IMR-90 (cell line): Measurements from ENCODE around the gene NOS1AP. TPM values are rescaled to one million over a fixed set of nuclear protein-coding genes. Genes with fewer than 3 reads are reported as not detected.

Experiments used
- ATAC-seq: fragments of 200-7000 bp; cut with Tn5 transposase; 2 replicates; pipeline ENCODE4 v1.9.1; 2020; ENCODE audit warnings: low read depth, mild to moderate bottlenecking, moderate library complexity
- BruUV-seq: library from RNA; stranded (reverse); fragments of 400-500 nt; replicated peaks from 2 replicates; lab custom pipeline; 2021; lab: Mats Ljungman, UMichigan
- CTCF ChIA-PET: fragments of 300-600 bp; formaldehyde crosslinking; extraction: SDS; loops from one replicate; lab custom pipeline; 2021; ENCODE audit warnings: antibody characterized with exemption; lab: Yijun Ruan, JAX
- POLR2A ChIA-PET: fragments of 300-600 bp; sonication (Branson Sonifier 250); formaldehyde crosslinking; loops from one replicate; lab custom pipeline; 2022; ENCODE audit warnings: antibody characterized with exemption; ENCODE audit not compliant: unreplicated experiment; lab: Charles Lee
- DNase-seq: peaks from one replicate; pipeline ENCODE4 v3.0.0; 2013
- H2AFZ ChIP-seq: replicated peaks from 2 replicates; pipeline ENCODE3; 2013; ENCODE audit warnings: low read length, mild to moderate bottlenecking; ENCODE audit not compliant: poor library complexity
- H2AK5ac ChIP-seq: 2 replicates; pipeline ENCODE4 v1.6.1; 2013; ENCODE audit warnings: low read depth, low read length, inconsistent platforms
- H2AK9ac ChIP-seq: replicated peaks from 2 replicates; pipeline ENCODE3; 2013; ENCODE audit warnings: mild to moderate bottlenecking, low read depth, low read length, moderate library complexity; ENCODE audit not compliant: poor library complexity
- H2BK120ac ChIP-seq: 2 replicates; pipeline ENCODE4 v1.6.1; 2013; ENCODE audit warnings: low read depth, low read length, inconsistent platforms
- H2BK15ac ChIP-seq: 3 replicates; pipeline ENCODE4 v1.6.1; 2013; ENCODE audit warnings: low read depth, low read length, inconsistent platforms
- H2BK20ac ChIP-seq: 2 replicates; pipeline ENCODE4 v1.6.1; 2013; ENCODE audit warnings: low read depth, mild to moderate bottlenecking, inconsistent platforms, low read length, moderate library complexity
- H2BK5ac ChIP-seq: 2 replicates; pipeline ENCODE4 v1.6.1; 2013; ENCODE audit warnings: mild to moderate bottlenecking, low read depth, low read length, inconsistent platforms; ENCODE audit not compliant: poor library complexity, severe bottlenecking
- H3K14ac ChIP-seq: replicated peaks from 2 replicates; pipeline ENCODE4 v1.6.1; 2013; ENCODE audit warnings: low read depth, low read length, inconsistent platforms
- H3K18ac ChIP-seq: 2 replicates; pipeline ENCODE4 v1.6.1; 2013; ENCODE audit warnings: low read depth, low read length, control low read depth
- H3K23ac ChIP-seq: 2 replicates; pipeline ENCODE4 v1.6.1; 2013; ENCODE audit warnings: low read depth, low read length, inconsistent platforms
- H3K27ac ChIP-seq: 2 replicates; pipeline ENCODE4 v1.5.1; 2013; ENCODE audit warnings: mild to moderate bottlenecking, control low read depth, low read length; ENCODE audit not compliant: insufficient read depth
- H3K27me3 ChIP-seq: 2 replicates; pipeline ENCODE4 v1.6.1; 2013; ENCODE audit warnings: low read length; ENCODE audit not compliant: control insufficient read depth, insufficient read depth
- H3K36me3 ChIP-seq: 2 replicates; pipeline ENCODE4 v1.6.1; 2013; ENCODE audit warnings: low read length, mixed read lengths; ENCODE audit not compliant: control insufficient read depth, insufficient read depth
- H3K4ac ChIP-seq: 2 replicates; pipeline ENCODE4 v1.6.1; 2013; ENCODE audit warnings: low read depth, low read length, inconsistent platforms
- H3K4me1 ChIP-seq: 2 replicates; pipeline ENCODE4 v1.6.1; 2013; ENCODE audit warnings: low read length, mixed read lengths; ENCODE audit not compliant: control insufficient read depth, insufficient read depth
- H3K4me2 ChIP-seq: 2 replicates; pipeline ENCODE4 v1.6.1; 2013; ENCODE audit warnings: low read depth, mild to moderate bottlenecking, control low read depth, low read length, moderate library complexity
- H3K4me3 ChIP-seq: 2 replicates; pipeline ENCODE4 v1.5.1; 2013; ENCODE audit warnings: low read depth, mild to moderate bottlenecking, control low read depth, low read length, moderate library complexity; ENCODE audit not compliant: insufficient read depth
- H3K56ac ChIP-seq: 2 replicates; pipeline ENCODE4 v1.6.1; 2013; ENCODE audit warnings: low read length, inconsistent platforms; ENCODE audit not compliant: insufficient read depth; ENCODE audit errors: extremely low read depth
- H3K79me1 ChIP-seq, 2 experiments: 2 replicates each; pipeline ENCODE4 v1.6.1; 2013; ENCODE audit warnings: low read length in 2 of 2, inconsistent platforms in 1 of 2, low read depth in 1 of 2
- H3K9ac ChIP-seq: 2 replicates; pipeline ENCODE4 v1.6.1; 2013; ENCODE audit warnings: low read depth, low read length, control low read depth
- H3K9me1 ChIP-seq: 2 replicates; pipeline ENCODE4 v1.6.1; 2013; ENCODE audit warnings: low read length, inconsistent platforms; ENCODE audit not compliant: insufficient read depth
- H3K9me3 ChIP-seq: 2 replicates; pipeline ENCODE4 v1.6.1; 2013; ENCODE audit warnings: low read length; ENCODE audit not compliant: control insufficient read depth, insufficient read depth
- H4K20me1 ChIP-seq: 2 replicates; pipeline ENCODE4 v1.6.1; 2013; ENCODE audit warnings: low read length, inconsistent platforms; ENCODE audit not compliant: insufficient read depth
- H4K5ac ChIP-seq: 2 replicates; pipeline ENCODE4 v1.6.1; 2013; ENCODE audit warnings: mild to moderate bottlenecking, low read depth, low read length, control low read depth
- H4K8ac ChIP-seq, 2 experiments: 2 replicates each; pipeline ENCODE4 v1.6.1; 2013; ENCODE audit warnings: low read depth in 2 of 2, low read length in 2 of 2, control low read depth in 1 of 2, inconsistent platforms in 1 of 2
- H4K91ac ChIP-seq: 2 replicates; pipeline ENCODE4 v1.6.1; 2013; ENCODE audit warnings: low read depth, low read length, inconsistent platforms; ENCODE audit not compliant: insufficient read depth
- BHLHE40 ChIP-seq: fragments of 150-350 bp; IDR thresholded peaks from 2 replicates; pipeline ENCODE4 v1.6.1; 2016; ENCODE audit warnings: mild to moderate bottlenecking, low read depth, low read length
- CHD1 ChIP-seq: IDR thresholded peaks from 2 replicates; pipeline ENCODE4 v1.6.1; 2012; ENCODE audit warnings: low read depth, low read length, improper control_type of control experiment
- FOS ChIP-seq: fragments of 150-350 bp; IDR thresholded peaks from 2 replicates; pipeline ENCODE4 v1.6.1; 2016; ENCODE audit warnings: low read depth, low read length
- MAFK ChIP-seq: IDR thresholded peaks from 2 replicates; pipeline ENCODE4 v1.6.1; 2012; ENCODE audit warnings: low read depth, low read length, improper control_type of control experiment
- MXI1 ChIP-seq: IDR thresholded peaks from 2 replicates; pipeline ENCODE4 v1.6.1; 2012; ENCODE audit warnings: low read depth, mild to moderate bottlenecking, low read length, moderate library complexity, borderline replicate concordance
- NFE2L2 ChIP-seq: fragments of 150-350 bp; IDR thresholded peaks from 2 replicates; pipeline ENCODE4 v1.6.1; 2016; ENCODE audit warnings: low read depth, mild to moderate bottlenecking, low read length
- RAD21 ChIP-seq: IDR thresholded peaks from 2 replicates; pipeline ENCODE4 v1.6.1; 2012; ENCODE audit warnings: low read length, improper control_type of control experiment
- RFX5 ChIP-seq: IDR thresholded peaks from 2 replicates; pipeline ENCODE4 v1.8.0; 2012; ENCODE audit warnings: low read depth, mild to moderate bottlenecking, low read length, moderate library complexity
- USF2 ChIP-seq: fragments of 150-350 bp; IDR thresholded peaks from 2 replicates; pipeline ENCODE4 v1.6.1; 2017; ENCODE audit warnings: mild to moderate bottlenecking, antibody characterized with exemption, low read length, low read depth
- WGBS, 2 experiments: methylation state at CpG; one replicate each; pipeline versions ENCODE4 v1.1.5 to v1.1.7; 2013; ENCODE audit warnings: missing lambda C conversion rate in 2 of 2; ENCODE audit not compliant: insufficient read length in 1 of 2; ENCODE audit errors: extremely low coverage in 2 of 2; 5-methylcytosine and 5-hydroxymethylcytosine counted together
- dilution Hi-C: fragments of 300-500 bp; cut with HindIII; formaldehyde crosslinking; loops from one replicate; pipeline ENCODE4 v1.14.3; 2018; ENCODE audit warnings: low sequenced_read_pairs; ENCODE audit not compliant: unreplicated experiment
- in situ Hi-C: fragments of 300-500 bp; cut with MboI; formaldehyde crosslinking; loops from 3 replicates; pipeline ENCODE4 v1.14.3; 2019; ENCODE audit warnings: low sequenced_read_pairs, inconsistent platforms, mixed read lengths
- intact Hi-C: fragments of 100-400 bp; cut with micrococcal nuclease; formaldehyde crosslinking; loops from 2 replicates; pipeline ENCODE4 v1.10.0; 2022
- polyA plus RNA-seq, 3 experiments: library from polyadenylated mRNA; depleted of rRNA; stranded (reverse); fragments of >200 nt; gene quantifications; 2 replicates each; pipeline ENCODE4 v1.2.3, GENCODE V29; 2012; ENCODE audit warnings: low replicate concordance in 1 of 3
- total RNA-seq: library from RNA; depleted of rRNA; stranded (reverse); fragments of >200 nt; gene quantifications from 2 replicates; pipeline ENCODE4 v1.2.3, GENCODE V29; 2012
- TF ChIP-seq, protein P1 (sequence below): fragments of 150-350 bp; IDR thresholded peaks from 2 replicates; pipeline ENCODE4 v1.6.1; 2016; ENCODE audit warnings: low read depth, mild to moderate bottlenecking, low read length, moderate library complexity, borderline replicate concordance
- TF ChIP-seq, protein P2 (sequence below): conservative IDR thresholded peaks from 2 replicates; pipeline ENCODE4 v1.5.1; 2012; ENCODE audit warnings: mild to moderate bottlenecking, low read depth, low read length, improper control_type of control experiment

The NOS1AP gene
- total and polyA plus RNA-seq, 2 of the 4 experiments (the other 2 are of a cell fraction): 0.18 to 0.19 TPM

- dilution Hi-C loops (no loop called here), intact Hi-C loops (no loop called here), in situ Hi-C loops (no loop called here)
- H2AK9ac ChIP-seq: no peak overlapping the region
- H2BK5ac ChIP-seq: no peak overlapping the region
- H3K4me3 ChIP-seq: no peak overlapping the region
- H2AFZ ChIP-seq: no peak overlapping the region
- H3K4ac ChIP-seq: no peak overlapping the region
- H3K18ac ChIP-seq: no peak overlapping the region
- no peak overlapping the region for H4K91ac ChIP-seq
- no peak overlapping the region for H2BK15ac ChIP-seq
- no TSS peak for BruUV-seq
- H3K14ac ChIP-seq: no peak overlapping the region
- no peak overlapping the region for H2BK120ac ChIP-seq
- no peaks in the 10 kb centered on the region for H3K36me3 ChIP-seq
- TF ChIP-seq RFX5 (no peak), NFE2L2 (no peak), MXI1 (no peak), MAFK (no peak), USF2 (no peak), BHLHE40 (no peak), FOS (no peak), CHD1 (no peak), RAD21 (no peak)
- TF ChIP-seq, protein P1, sequence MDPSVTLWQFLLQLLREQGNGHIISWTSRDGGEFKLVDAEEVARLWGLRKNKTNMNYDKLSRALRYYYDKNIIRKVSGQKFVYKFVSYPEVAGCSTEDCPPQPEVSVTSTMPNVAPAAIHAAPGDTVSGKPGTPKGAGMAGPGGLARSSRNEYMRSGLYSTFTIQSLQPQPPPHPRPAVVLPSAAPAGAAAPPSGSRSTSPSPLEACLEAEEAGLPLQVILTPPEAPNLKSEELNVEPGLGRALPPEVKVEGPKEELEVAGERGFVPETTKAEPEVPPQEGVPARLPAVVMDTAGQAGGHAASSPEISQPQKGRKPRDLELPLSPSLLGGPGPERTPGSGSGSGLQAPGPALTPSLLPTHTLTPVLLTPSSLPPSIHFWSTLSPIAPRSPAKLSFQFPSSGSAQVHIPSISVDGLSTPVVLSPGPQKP: no peak
- TF ChIP-seq, protein P2, sequence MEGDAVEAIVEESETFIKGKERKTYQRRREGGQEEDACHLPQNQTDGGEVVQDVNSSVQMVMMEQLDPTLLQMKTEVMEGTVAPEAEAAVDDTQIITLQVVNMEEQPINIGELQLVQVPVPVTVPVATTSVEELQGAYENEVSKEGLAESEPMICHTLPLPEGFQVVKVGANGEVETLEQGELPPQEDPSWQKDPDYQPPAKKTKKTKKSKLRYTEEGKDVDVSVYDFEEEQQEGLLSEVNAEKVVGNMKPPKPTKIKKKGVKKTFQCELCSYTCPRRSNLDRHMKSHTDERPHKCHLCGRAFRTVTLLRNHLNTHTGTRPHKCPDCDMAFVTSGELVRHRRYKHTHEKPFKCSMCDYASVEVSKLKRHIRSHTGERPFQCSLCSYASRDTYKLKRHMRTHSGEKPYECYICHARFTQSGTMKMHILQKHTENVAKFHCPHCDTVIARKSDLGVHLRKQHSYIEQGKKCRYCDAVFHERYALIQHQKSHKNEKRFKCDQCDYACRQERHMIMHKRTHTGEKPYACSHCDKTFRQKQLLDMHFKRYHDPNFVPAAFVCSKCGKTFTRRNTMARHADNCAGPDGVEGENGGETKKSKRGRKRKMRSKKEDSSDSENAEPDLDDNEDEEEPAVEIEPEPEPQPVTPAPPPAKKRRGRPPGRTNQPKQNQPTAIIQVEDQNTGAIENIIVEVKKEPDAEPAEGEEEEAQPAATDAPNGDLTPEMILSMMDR: no peak
- no peaks in the 10 kb centered on the region for H3K9me3 ChIP-seq
- H3K9me1 ChIP-seq: no peaks in the 10 kb centered on the region
- POLR2A ChIA-PET: no interaction called here
- ATAC-seq (no peak), DNase-seq (no peak)
- H3K9ac ChIP-seq: no peak overlapping the region
- no CpG with 5 or more reads among the region's 1 CpG for whole genome bisulfite sequencing, 2 experiments
- H3K4me1 ChIP-seq: no peaks in the 10 kb centered on the region
- no peak overlapping the region for H3K56ac ChIP-seq
- H3K23ac ChIP-seq: no peak overlapping the region
- no peak overlapping the region for H2AK5ac ChIP-seq
- no peak overlapping the region for H2BK20ac ChIP-seq
- peaks cover 5% of the 10 kb centered on the region for H3K27me3 ChIP-seq
- no peaks in the 10 kb centered on the region for H3K79me1 ChIP-seq
- no peak overlapping the region for H3K4me2 ChIP-seq
- H4K5ac ChIP-seq: no peak overlapping the region
- no peaks in the 10 kb centered on the region for H4K20me1 ChIP-seq
- CTCF ChIA-PET: interaction anchor here (0.5 kb wide), 1 partner anchor 1767 kb away, joined by 4 read pairs; no protein-coding TSS in a partner anchor
- H3K27ac ChIP-seq: no peak overlapping the region
- no peak overlapping the region for H4K8ac ChIP-seq
Measured at GRCh38 chr1:162291000-162291399, 221.5 kb downstream of the NOS1AP start.
